HG03457 (cell line): ENCODE results near the gene CCDC38.
"Not testable (repeated sequence)": the region's sequence is repeated elsewhere in the genome, so short reads cannot be mapped to it uniquely, and the experiment has no call there.

Experiments
- ATAC-seq: cut with Tn5 transposase; IDR thresholded peaks from one replicate; pipeline ENCODE4 v1.9.1; 2021; ENCODE audit warnings: moderate number of reproducible peaks; ENCODE audit not compliant: unreplicated experiment

Gene CCDC38

DNA sequence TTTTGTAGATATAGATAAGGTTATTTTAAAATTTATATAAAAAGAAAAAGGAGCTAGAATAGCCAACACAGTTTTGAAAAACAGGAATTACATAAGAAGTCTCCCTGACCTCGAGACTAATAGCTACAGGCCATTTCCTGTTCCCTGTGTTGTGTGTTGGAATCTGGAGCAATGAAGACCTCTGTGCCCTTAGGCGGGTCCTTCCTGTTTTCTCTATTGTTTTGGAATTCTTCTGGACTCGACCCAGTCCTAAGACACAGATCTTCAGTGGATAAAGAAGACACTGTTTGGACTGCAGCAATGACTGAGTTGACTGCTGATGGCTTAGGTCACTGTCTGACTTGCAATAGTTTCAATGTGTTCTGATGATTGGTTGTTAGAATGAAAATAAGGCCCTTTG lies 57.4 kb downstream of the CCDC38 start:
- no peak for ATAC-seq

DNA sequence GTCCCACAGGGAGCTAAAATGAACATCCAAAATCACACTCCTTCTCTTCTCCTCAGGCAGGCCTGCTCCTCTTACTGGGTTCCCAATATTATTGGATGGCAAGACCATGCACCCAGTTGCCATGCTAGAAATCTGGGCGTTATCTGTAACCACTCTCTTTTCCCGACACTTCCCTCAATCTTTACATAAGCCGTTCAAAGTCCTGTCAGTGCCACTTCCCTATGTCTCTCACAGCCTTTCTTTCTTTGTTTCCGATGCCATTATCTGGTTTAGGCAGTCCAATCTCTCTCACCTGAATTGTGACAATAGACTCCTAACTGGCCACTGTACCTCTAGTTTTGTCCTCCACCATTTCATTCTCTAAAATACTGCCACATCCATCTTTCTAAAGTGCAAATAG lies 59.5 kb downstream of the CCDC38 start:
- no peak for ATAC-seq

DNA sequence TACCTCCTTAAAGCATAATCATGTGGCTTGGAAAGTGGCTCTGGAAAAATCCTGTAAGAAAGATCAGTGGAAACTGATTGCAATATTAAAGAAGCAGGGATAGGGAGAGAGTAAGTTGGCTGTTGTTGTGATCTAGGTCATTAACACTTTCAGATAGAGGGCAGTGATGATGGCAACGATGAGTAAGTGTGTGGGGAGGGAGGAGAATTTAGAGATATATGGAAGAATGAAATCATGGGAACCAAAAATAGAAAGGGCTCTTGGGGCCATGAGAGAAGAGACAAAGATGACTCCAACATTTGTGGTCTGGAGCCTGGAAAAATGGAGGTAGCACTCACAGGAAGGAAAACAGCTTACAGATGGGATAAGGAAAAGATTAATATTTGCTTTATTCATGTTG lies 60.3 kb downstream of the CCDC38 start:
- ATAC-seq, result no peak

DNA sequence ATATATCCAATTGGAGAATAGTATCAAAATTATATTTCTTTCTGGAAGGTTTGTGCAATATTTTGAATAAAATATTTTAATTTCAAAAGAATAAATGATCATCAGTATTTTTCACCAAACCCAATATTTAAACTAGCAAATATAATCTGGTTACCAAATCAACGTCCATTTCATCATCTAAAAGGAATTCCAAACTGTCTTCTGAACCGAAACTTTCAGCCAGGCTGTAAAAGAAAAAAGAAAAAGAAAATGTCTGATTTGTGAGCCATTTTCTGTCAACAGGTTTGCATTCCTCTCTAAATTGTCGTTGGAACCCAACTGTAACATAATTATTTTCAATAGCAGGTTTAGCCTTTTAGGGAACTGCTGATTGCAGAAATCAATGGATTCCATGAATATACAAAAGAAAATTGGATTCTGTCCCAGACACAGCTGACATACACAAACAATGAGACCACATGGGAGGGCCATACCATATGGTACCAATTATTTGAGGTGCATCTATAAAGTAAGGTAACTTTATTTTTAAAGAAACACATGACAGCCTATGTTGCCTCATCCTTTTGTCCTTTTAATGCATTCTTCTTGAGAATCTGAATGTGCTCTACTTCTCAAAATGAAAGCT lies 61.0 kb downstream of the CCDC38 start:
- no peak for ATAC-seq

DNA sequence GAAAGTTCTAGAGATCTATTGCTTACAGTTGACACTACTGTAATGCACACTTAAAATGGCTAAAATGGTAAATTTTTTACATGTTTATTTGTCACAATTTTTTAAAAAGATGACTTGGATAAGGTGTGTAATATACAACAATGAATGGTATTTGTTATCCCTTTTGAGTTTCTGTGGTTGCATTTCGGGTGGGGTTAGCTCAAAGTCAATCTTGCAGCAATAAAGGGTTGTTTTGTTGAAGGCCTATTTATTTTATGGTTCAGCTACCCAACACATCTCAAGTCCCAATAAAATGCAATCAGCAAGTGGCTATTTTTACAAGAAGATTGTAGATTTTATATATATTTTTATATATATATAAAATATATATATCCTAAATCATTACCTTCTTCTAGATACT lies 61.5 kb downstream of the CCDC38 start:
- no peak for ATAC-seq

DNA sequence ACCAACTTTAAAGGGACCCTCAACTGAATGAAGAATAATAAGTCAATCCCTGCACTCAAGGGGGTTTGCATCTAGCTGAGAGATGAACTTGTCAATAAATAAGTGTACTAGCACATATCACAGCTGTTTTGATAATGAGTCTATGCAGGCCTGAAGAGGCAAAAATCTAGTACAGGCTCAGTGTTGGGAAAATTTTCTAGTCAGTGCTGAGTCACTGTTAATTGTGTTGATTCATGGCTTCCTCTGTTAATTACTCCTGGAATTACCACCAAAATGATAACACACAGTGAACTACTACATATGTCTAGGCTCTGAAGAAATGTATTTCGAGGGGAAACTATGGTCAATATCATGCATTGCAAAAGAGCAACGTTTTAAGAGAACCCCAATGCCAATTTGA lies 64.8 kb downstream of the CCDC38 start:
- ATAC-seq, result no peak

DNA sequence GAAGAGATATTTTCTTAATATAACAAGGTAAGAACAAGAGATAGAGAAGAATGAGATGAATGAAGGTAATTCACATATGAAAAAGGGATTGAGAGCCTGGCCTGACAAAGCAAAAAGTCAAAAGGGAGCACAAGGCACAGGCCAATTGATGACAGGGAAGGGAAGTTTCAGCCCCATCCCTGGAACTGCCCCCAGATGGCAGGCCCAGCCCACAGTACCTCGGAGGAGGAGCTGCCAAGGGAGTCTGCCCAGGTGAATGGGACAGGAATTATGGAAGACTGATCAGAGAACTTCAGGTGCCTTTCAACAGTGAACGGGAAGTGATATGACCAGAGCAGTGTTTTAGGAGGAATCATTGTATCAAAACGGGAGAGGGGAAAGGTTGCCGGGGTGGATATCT lies 68.0 kb downstream of the CCDC38 start:
- ATAC-seq, result no peak

DNA sequence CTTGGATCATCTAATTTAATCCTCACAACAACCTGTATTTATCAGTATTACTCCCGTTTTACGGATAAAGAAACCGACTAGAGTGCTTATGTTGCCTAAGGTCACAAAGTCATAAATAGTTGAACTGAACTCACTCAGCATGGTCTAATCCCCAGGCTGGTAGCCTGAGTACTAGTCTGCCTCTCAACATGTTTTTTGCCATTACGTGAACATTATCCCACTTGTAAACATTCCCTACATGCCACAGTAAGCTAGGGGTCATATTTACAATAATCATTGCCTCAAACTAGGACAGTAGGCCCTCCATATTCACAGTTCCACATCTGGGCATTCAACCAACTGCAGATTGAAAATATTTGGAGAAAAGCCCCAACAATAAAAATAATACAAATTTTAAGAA lies 71.5 kb downstream of the CCDC38 start:
- ATAC-seq, result no peak

DNA sequence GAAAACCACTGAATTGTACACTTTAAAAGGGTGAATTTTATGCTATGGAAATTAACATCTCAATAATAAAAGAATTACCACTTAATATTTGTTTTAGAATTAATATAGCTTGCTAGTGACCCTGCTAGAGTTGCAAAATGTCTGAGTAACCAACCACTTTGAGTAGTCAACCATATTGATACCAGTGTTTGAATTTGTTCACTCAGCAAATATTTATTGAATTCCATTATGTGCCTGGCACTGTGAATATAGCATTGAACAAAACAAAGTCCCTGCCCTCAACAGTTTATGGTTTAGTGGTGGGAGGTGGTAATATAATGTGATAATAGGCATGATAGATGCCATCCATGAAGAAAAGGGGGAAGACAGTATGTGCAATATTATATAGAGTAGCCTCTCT lies 79.1 kb downstream of the CCDC38 start:
- ATAC-seq, result no peak

DNA sequence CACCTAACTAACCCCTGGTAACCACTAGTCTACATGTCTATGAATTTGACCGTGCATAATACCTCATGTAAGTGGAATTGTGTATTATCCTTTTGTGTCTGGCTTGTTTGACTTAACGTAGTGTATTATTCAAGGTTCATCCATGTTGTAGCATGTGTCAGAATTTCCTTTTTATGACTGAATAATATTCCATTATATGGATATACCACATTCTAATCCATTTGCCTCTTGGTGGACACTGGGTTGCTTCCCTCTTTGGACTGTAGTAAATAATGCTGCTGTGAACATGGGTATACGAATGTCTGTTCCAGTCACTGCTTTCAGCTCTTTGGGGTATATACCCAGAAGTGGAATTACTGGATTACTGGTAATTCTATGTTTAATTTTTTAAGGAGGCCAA lies 80.4 kb downstream of the CCDC38 start:
- ATAC-seq, result no peak

DNA sequence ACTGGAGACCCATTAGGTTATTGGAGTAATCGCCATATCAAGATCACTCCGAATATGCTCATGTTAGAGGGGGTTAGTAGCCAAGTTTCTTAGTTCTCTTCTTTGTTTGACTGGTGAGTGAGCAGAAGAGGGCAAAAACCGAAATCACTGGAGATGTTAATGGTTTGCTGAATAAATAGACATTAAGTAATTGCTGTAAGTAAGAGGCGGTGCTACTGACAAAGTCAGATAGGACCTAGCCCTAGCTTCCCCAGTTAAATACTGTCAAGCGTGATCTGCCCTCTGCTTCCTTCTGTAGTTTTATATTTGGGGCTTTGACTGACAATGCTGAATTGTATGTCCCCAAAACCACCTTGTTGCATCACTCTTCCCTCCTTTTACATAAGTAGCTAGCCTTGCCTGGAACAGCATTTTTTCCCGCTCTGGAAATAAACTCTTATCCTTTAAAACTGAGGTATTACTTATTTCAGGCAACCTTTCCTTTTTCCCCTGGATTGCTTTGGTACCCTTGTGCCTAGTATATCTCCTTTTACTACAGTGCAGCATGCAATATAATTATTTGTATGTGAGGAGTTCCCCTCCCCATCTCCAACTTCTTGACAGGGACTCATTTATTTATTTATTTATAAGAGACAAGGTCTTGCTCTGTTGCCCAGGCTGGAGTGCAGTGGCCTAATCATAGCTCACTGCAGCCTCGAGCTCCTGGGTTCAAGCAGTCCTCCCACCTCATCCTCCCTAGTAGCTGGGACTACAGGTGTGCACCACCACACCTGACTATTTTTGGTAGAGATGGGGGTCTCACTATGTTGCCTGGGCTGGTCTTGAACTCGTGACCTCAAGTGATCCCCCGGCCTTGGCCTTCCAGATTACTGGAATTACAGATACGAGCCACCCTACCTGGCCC lies 82.2 kb downstream of the CCDC38 start:
- no peak for ATAC-seq

DNA sequence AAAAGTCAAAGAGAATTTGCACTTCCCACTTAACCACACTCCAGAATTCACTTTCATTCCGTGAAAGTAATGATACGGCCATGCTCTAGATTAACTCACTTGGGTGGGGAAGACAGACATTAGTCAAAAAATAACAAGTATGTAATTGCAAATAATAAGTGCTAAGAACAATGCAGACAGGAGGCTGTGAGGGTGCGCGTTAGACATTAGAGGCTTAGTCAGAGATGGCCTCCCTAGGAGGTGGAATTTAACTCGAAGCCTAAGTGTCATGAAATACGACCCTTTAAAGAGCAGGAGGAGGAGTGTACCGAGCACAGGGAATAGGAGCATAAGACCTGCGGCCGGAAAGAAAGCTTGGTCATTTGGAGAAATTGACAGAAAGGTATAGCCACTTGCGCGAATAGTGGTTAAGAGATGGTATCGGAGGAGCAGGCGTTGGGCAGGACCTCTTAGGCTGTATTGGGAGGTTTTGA lies 83.0 kb downstream of the CCDC38 start:
- no peak for ATAC-seq

DNA sequence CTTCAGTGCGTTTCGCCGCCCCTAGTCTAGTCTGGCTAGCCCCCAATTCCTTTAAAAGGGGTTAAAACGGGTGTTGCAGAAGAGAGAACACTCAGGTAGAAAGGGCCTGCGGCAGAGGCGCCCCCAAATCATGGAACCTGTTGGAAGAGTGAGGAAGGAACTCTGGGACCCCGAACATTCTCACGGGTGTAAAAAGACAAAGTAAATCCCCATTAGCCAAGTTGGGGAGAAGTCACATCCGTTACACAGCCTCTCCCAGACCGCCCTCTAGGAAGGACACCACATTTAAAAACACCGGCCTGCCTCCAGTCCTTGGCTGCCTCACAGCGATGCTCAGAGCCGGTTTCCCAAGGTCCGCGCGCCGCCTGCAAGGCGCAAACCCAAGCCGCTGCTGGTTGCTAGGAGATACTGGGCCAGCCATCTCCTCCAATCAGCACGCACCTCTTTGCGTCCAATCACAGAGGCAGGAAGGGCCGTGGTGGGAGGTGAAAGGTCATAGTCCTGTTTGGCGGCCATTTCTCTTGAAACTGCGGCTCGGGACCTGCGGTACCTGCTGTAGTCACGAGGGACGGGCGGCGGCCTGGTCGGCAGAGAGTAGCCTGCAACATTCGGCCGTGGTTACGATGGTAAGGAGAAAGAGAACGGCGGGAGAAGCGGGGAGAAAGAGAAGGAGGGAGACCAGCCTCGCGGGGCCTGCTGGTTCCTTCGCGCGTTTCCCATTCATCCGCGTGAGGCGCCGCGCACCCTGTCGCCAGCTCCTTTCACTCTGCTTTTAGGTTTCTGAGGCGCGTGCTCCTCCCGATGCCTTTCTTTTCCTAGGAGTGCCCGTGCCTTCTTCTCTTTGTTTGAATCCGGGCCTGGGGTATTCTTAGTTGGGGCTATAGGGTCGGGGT lies 83.7 kb downstream of the CCDC38 start, which contains the start of gene SNRPF:
TSS of gene SNRPF (plus strand) at position 502 of the 893 bp plus-strand sequence. CDS start at position 624, 122 bp downstream.
- peak; percentile 100 for ATAC-seq

DNA sequence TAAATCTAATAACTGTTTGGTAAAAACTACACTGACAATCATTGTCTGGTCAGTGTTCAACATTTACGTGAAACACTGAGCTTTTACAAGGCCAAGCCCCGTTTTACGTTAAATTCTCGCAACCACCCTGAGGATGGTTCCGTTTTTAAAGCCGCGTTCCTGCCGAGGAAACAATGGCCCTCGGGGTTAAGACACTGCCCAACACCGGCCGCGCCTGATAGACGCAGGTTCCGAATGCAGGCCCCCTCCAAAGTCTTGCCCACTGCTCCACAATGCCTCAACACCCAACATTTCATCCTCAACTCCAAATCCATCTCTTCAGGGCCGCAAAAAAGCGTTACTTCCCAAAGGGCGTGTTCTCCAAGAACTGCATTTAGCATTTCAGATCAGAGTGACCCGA lies 84.6 kb downstream of the CCDC38 start:
- no peak for ATAC-seq

DNA sequence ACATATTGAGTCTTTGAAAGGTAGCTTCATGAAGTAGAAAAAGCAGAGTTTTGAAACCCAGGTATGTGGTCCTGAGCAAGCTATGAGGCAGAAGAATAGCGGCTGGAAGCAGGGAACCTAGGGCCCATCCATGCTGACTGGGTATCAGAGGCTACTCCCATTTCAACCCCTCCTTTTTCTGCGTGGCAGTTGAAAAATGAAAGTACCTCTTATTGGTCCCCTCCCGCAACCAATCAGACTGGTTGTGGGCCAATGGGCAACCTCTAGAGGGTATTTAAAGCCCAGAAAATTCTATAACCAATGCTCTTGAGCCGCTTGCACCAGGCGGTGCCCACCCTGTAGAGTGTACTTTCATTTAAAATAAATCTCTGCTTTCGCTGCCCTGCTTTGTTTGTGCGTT lies 85.3 kb downstream of the CCDC38 start:
- ATAC-seq, result no peak

DNA sequence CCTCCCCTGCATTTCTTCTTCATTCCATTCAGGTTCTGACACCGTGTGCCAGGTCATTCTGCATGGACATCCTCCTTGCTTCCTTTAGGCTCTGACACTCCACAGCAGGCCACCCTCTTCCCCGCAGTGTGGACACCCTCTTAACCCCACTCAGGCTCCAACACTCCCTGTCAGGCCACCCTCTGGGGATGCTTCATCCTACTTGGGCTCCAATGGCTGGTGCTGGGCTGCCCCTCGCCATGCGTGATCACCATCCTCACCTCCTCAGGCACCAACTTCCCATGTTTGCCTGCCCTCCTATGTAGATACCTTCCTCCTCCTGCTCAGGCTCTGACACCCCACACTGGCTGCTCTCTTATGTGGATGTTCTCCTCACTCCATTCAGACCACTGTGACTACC lies 90.3 kb downstream of the CCDC38 start:
- no peak for ATAC-seq

DNA sequence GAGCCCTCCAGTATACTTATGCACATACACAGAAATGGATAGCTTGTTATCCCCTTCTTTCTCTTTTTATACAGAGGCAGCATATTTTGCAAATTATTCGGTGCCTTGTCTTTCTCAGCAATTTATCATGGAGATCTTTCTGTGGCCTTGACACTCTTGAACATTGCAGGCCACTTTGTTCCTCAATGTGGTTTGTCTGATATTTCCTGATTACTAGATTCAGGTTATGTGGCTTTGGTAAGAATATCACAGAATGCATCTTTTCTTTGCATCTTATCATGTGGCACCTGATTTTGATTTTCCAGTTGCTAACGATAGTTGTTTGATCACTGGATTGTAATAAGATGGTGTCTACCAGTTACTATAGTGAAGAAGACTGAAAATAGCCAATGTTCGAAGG lies 90.8 kb downstream of the CCDC38 start:
- no peak for ATAC-seq

DNA sequence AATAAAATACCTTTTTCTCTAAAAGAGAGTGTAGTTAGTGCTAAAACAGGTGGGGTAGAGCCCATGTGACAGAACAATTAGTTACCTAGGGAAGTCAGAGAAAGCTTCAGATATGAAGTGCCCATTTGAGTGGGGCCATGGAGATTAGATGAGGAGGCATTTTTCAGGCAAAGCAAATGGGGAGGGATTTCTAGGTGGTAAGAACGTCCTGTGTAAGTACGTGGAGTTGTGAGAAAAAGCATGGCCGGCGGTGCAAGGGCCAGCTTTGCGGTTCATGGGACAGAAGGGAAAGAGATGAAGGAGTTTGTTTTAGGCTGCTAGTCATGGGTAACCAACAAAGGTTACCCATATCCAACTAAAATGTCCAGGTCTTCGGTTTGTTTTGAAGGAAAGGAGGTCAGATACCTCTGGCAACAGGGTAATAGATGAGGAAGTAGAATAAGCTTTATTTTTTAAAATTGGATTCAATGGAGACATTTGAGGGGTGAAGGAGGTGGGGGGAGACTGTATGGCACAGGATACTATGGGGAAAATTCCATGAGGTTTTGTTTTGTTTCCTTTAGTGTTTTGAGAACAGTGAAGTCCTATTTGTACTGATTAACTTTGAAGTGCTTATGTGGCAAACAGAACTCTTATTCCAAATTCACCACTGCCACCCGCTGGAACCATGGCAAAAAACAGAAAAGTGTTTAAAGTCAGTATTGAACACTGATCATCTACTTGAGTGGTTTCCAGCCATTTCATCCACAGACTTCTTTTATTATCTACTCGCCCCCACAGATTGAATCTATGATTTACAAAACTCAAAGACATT lies 93.6 kb downstream of the CCDC38 start:
- ATAC-seq, result no peak

DNA sequence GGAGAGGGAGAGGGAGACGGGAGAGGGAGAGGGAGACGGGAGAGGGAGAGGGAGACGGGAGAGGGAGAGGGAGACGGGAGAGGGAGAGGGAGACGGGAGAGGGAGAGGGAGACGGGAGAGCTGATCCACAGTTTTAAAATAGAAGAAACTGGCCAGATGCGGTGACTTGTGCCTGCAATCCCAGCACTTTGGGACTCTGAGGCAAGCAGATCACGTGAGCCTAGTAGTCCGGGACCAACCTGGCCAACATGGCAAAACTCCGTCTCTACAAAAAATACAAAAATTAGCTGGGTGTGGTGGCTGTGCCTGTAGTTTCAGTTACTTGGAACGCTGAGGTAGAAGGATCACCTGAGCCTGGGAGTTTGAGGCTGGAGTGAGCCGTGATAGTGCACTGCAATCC lies 100.0 kb downstream of the CCDC38 start:
- ATAC-seq, result not testable (repeated sequence)

DNA sequence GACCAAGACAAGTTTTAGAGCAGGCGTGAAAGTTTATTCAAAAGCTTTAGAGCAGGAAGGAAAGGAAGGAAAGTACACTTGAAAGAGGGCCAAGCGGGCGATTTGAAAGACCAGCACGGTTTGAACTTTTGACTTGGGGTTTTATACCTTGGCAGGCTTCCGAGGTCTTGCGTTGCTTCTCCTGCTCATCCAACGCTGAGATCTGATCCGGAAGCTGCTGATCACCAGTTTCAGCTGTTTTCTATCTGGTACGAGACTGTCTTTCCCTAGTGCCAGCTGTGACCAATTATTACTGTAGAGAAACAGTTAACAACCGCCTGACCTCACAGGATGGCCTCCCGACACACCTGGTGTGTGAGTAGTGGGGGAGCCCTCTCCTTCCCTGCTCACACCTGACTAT lies 104.3 kb downstream of the CCDC38 start:
- ATAC-seq, result no peak
